GM12891 (cell line): ENCODE results near the gene GRIN2C.

Experiments
- PAX5 ChIP-seq: IDR thresholded peaks from 2 replicates; pipeline ENCODE4 v1.6.1; 2011; ENCODE audit warnings: low read length, moderate library complexity, mild to moderate bottlenecking; ENCODE audit not compliant: insufficient read depth, severe bottlenecking
- POLR2A ChIP-seq: IDR thresholded peaks from 2 replicates; pipeline ENCODE4 v1.6.1; 2011; ENCODE audit warnings: low read depth, low read length, control low read depth
- POLR2AphosphoS5 ChIP-seq: IDR thresholded peaks from 2 replicates; pipeline ENCODE4 v1.6.1; 2011; ENCODE audit warnings: low read depth, low read length, control low read depth
- POU2F2 ChIP-seq: IDR thresholded peaks from 2 replicates; pipeline ENCODE4 v1.6.1; 2011; ENCODE audit warnings: low read depth, mild to moderate bottlenecking, control low read depth, low read length, moderate library complexity
- SPI1 ChIP-seq: IDR thresholded peaks from 2 replicates; pipeline ENCODE4 v1.6.1; 2011; ENCODE audit warnings: low read depth, low read length, control low read depth
- TAF1 ChIP-seq: IDR thresholded peaks from 2 replicates; pipeline ENCODE4 v1.6.1; 2011; ENCODE audit warnings: low read depth, low read length, control low read depth

- TF ChIP-seq POLR2A (no peak), POLR2AphosphoS5 (no peak), TAF1 (no peak), SPI1 (no peak), PAX5 (no peak), POU2F2 (no peak)
Measured at GRCh38 chr17:74836191-74836590, 23.5 kb downstream of the GRIN2C start.
